Stimulated activated CD8-positive, alpha-beta memory T cell treated with anti-CD3 and anti-CD28 coated beads, Interleukin-4, amount 100 ng/mL, for 48 hours (primary cell): Measurements from ENCODE around the gene MAT1A.

Experiments used
- DNase-seq: peaks from one replicate; pipeline ENCODE4 v3.0.0-alpha.2; 2020

Gene MAT1A

DNA sequence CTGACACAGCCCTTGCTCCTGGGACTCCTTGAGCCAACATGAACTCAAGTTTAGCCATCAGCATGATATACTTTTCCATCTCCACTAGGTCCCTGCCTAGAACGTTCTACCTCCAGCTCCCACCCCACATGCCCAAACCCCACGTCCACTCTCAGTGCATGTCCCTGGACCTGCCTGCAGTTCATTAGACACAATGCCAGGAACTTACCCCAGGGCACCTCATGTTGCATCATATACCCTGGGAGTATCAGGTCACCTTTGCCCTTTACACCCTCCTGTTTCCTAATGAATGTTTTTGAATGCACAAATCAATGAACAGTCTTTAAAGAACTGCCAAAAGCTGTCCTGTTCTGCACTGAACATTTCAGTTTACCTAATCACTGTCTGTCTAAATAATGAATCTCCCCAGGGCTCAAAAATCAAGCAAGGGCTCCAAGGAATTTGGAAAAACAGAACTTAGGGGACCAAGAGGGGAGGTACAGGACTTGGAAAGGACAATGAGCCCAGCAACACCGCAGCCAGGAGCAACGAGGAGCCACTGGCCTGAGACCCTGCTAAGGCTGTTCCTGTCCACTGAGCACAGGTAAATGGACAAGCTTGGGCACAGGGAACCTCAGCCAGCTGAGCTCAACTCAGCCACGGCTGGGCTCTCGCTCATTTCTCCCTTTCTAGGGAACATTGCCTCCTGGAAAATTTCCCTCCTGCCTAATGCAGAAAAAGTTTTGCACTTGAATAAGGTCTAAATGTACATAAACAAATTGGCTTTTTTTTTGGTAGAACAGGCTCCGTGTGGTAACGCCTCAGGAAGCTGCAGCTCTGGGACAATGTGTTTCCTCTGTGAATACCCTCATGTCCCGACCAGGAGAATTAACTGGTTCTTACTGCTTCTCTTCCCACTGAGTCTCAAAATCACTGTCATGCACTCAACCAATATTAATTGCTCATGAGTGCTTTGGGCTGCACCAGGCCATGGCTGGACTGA lies 7.4 kb downstream of the MAT1A start:
- DNase-seq, result no peak

DNA sequence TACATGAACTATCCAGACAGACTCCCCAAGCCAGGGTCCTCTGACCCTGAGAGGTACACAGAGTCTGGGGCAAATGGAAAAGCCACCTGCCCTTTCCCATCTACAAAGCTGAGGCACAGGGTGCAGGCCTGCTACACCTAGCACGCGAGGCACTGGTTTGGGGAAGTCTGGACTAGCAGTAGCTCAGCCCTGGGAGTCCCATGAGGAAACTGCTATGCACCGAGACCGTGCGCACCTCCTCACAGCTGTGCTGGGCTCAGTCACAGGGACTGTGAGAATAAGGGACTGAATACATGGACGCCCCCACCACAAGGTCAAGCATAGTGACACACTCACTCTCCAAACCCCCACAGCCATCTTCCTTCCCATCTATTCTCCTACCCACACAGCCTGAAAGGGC lies 8.2 kb downstream of the MAT1A start:
- DNase-seq, result no peak

DNA sequence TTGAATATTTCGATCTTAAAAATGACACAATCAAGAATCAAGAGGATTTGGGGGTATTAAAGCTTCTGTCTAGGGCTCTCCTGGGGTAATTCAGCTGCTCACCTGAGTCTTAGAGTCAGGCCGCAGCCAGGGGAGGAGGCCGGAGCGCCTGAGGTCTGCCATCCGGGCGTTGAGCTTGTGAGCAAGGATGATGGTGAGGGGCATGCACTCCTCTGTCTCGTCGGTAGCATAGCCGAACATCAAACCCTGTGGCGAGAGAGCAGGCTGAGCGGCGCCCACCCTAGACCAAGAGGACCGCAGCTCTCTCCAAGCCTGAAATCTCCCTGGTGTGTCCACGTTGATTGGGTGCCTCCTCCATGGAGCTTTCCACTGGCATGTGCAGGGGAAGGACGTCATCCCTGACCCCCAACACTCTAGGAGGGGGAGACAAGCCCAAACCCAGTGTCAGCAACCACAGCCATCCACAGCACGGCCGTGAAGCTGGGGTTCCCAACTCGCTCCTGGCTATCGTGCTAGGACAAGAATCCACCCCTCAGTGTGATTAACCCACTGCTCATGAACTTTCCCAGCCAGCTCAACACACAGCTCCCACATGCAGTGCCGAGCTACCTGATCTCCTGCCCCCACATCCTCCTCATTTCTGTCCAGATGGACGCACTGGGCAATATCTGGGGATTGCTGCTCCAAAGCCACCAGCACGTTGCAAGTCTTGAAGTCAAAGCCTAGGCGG lies 9.2 kb downstream of the MAT1A start:
- DNase-seq, result no peak

DNA sequence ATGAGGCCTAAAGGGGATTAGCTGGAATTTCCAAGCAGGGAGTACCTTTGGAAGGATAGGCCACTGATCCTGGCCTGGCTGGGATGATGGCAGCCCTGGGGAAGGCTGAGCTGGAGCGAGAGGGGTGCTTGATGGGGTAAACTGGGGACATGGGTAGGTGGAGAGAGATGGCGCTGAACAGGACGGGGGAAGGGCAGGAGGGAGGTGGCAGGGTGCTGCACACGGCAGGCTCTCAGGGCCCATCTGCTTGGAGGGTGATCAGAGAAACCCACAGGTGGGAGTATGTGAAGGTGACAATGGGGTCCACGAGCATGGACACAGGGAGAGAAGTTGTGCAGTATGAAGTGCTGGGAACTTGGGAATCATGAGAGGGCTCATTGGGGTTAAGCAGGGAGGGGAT lies 10.3 kb downstream of the MAT1A start:
- no peak for DNase-seq

DNA sequence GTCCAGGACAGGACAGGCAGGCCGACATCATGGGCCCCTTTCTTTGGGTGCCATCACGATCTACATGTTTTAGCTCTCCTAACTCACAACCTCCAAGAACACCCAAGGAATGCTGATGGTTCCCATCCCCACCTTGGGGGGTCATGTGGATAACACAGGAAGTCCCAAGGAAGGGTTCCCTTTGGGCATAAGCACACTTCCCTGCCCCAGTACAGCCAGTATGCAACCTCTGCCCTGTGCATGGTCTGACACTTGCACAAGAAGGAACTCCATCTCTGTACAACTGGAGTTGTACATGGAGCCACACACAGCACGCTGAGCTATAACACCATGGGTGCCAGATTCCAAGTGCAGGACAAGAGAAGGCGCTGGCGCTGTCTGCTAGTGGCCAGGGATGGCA lies 11.0 kb downstream of the MAT1A start:
- no peak for DNase-seq

DNA sequence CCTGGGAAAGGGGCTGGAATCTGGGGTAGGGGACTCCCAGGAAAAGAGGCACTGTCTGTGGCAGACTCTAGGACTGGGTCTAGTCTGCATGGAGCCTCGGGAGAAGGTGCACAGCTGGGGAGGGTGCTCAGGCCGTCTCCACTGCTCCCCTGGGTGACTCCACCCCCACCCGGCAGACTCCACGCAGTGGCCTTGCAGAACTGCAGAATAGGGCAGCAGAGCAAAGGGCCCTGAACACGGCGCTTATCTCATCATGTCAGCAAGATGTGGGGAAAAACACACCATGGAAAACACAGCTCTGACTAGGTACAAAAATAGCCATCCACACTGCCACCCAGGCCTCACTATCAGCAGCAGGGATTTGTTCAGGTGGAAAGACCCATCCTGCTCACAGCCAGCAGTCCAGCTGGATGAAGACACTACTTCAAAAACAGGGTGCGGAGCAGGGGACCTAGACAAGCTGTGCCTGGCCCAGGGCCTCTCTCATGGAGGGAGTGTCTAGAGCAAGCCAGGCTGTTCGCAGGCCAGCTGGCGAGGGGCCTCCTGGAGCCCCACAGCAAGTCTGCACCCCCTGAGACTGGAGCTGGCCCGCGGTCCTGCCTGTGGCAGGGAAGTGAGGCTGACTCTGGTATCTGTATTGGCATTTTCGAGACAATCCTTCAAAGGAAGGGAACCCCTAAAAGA lies 11.7 kb downstream of the MAT1A start:
- DNase-seq, result no peak

DNA sequence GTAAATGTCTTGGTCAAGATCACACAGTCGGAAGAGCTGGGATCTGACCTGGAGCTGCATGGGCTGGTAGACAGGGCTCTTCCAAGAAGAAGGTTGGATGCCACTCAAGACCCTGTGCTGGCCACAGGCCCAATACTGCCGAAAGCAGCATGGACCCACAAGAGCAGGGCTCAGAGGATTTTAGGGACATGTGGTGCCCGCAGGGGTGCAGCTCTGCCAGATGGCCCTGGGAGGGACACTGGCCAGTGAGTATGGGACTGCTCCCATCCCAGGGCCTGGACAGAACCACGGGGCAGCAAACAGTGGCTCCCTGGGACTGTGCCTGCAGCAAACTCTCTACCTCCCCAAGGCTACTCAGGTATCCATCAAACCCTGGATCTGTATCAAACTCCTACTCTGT lies 12.4 kb downstream of the MAT1A start:
- no peak for DNase-seq

DNA sequence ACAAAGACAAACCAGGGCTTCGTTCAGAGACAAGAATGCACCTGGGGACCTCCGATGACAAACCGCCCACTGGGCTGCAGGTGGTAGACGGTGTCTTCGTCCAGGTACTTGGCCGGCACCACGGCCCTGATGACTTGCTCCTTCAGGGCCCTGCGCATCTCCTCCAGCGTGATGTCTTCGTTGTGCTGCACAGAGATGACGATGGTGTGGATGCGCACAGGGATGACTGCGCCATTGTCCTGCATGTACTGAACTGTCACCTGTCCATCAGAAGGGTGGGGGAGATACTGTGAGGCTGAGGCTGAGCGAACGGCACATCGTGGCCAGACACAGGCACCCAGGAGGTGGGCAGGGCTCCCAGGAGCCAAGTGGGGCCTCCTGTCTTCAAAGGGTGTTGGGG lies 13.1 kb downstream of the MAT1A start:
- no peak for DNase-seq

DNA sequence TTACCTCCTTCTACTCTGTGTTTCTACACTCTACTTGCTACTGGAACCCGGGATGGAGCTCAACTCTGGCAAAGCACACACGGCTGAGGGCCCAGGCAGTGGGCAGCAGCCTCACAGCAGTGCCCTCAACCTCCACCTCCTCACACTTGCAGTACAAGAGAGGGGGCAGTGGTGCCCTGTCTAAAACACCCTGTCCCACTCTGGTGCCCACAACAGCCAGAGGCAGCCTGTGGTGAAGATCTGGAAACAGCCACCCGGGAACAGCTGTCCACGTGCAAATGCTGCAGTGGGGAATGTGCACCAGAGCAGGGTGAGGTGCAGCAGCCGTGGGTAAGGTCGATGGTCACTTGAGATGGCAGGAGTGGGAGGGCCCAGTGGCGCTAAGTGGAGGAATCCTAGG lies 13.7 kb downstream of the MAT1A start:
- no peak for DNase-seq

DNA sequence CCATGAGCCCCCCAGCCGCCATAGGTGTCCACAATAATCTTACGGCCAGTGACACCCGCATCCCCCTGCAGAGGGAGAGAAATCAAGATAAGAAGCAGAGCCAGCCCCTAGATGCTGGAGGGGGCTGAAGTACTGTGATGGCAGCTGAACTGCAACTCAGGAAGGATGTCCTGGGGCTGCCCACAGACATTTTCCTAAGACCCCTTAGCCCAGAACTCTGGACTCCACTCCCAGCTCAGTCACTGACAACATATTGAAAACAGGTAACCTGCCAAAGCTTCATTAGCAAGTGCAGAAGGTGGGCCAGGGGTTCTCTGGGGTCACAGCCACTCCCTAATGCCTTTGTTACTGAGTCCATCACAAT lies 14.3 kb downstream of the MAT1A start:
- DNase-seq, result no peak

DNA sequence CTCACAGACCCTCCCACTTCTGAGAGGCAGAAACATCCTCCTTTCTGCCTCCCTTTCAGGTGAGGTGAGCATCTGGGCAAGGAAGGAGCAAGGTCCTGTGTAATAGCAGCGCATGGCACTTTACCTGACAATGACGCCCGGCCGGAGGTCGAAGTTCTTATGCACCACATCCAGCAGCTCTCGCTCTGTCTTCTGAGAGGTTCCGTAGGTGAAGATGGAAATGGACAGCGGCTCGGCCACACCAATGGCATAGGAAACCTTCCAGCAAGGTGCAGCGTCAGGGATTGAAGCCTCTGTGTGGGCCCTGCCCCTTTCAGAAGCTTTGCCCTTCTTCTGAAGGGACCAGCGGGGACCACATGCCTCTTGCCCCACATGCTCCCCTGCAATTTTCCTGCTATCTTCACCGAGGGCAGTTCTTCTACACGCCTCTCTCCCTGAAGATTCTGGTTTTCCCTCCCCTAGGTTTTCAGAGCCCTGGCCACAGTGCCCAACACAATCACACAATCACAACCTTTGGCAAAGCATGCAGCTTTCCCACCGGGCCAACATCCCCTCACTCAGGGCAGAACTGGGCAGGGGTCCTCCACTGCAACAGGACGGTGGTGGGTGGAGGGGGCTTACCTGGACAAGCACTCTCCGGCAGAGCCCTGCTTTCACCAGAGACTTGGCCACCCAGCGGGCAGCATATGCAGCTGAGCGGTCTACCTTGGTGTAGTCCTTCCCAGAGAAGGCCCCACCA lies 14.9 kb downstream of the MAT1A start:
- no peak for DNase-seq

DNA sequence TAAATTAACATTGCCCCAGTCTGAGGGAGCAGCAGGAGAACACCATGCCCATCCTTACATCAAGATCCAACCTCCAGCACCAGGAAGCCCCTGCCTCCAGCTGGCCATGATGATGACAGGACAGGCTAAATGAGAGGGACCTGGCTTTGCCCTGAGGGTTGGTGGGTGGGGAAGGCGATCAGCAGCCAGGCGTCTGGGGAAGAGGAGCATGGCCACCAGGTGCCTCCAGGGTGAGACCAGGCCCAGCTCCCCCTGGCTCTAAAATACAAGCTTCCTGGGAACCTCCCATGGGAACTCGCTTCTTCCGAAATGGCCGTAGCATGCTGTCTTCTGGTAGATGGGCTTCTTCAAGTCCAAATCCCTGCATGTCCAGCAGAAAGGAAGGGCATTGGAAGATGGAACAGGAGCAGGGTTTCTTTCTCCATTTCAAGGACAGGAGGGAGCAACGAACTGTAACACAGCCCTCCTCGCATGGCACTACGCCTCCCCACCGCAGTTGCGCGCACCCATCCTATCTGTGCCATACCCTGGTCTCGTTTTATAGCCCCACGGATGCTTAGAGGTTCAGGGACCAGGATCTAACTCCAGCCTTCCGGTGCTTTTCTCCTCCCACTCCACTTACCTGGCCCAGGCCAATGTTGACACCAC lies 15.8 kb downstream of the MAT1A start:
- no peak for DNase-seq

DNA sequence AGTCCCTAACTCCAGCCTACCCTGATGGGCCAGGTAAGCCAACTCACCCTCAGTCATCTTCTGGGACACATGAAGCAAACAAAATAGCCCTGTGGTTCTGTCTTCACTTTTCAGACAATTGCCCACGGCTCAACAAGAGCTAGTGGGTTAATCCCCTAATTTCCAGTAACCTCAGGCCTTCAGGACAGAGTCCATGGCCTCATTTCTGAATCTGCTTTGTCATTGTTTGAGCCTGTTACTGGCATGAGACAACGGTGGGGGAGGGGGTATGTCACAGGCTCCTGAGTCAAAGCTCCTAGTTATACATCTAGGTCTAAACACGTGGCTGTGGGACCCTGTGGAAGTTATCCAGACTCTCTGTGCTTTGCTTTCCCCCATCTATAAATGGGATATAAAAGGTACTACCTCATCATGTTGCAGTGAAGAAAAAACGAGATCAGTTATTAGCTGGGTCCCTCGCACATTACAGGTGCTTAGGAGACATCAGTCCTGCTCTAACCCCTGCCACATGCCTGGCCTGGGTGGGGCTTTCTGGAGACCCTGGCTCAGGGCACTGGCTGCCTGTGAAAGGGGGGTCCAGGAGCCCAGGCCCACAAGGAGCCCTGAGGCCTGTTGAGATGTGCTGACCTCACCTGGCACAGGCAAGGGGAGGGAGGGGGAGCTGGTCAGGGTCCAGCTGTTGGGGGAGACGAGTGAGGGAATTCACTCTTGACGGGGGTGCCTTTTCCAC lies 16.5 kb downstream of the MAT1A start:
- no peak for DNase-seq

DNA sequence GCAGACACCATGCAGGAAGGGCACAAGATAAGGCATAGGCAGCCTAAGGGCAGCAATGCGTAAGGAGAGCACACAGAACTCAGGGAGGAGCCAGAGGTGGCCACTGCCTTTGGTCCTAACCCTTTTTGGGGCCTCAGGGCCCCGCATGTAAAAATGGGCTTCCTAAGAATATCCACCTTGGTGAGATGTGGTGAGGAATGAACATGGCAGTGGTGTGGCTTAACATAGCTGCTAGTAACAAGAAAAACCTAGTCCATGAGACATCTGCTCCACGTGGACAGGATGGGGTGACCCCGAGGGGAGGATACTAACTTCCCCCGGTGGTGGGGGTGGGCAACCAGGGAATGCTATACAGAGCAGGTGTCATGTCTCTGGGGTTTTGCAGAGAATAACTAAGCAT lies 18.0 kb downstream of the MAT1A start:
- DNase-seq, result no peak

DNA sequence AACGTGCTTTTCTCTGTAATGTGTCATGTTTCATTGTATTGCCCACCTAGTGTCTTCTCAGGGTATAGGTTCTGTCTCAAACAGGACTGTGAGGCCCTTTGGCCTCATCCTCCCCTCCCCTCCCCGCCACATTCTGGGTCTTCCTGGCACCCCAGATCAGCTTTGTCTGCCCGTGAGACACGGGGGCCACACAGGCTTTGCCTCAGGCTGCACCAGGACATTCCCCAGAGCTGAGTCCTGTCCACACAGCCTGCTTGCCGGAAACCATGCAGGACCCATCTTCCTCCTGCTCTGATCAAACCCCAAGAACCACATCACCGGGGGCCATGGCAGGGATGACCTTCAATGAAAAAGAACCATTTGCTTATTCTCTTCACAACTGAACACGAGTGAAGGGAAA lies 18.6 kb downstream of the MAT1A start:
- DNase-seq, result no peak

DNA sequence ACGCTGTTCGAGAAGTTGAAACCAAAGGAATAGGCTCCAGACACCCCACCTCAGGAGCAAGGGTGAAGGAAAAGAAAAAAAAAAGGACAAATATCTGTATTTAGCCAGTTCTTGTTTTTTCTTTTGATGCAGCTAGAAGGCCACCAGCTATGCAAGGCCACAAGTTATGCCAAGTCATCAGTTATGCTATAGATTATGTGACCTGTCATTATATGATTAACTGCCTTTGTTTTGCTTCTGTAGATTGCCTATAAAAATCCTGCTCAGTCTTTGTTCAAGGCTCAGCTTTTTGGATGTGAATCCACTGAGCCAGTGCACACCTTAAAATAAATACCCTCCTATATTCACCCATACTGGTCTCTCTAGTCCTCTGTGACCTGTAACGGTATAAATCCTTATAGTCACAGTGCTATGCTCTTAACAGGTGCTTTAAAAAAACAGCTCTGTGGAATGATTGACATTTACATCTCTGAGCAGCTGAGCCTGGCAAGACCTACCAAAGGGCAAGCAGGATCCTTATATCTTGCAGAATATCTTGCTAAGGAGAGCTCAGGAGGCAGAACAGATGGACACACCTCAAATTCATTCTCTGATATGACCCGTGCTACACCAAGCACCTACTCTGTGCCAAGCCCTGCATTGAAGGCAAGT lies 20.4 kb downstream of the MAT1A start:
- no peak for DNase-seq

DNA sequence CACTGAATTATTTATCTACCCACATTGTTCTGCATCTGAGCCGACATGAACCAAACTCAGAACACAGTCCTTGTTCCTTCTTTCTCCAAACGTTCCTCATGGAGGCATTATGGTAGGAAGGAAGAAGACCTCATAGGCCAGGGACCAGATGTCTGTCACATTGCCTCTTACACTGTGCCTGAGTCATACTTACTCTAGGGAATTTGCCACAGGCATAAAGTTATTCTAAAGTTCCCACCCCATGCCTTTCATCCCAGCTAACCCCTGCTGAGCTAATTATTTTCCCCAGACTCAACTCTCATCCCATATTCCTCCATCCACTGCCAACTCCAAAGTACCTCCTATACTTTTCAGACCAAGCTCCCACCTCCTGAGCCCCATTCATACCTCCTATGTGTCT lies 21.2 kb downstream of the MAT1A start:
- DNase-seq, result no peak

DNA sequence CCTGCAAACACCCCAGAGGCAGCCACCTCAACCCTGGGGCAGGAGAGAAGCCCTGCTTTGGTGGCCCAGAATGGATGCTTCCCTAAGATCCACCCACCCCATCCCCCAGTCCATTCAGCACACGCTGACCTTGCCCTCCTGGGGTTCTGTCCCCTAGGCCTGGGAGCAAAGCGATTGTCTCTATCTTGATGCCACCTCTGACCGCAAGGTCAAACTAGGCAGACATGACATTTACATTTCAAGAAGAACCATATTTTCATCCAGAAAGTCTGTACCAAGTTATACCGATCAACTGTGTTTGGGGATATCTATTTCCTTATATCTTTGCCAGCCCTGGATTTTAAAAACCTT lies 23.0 kb downstream of the MAT1A start:
- no peak for DNase-seq

DNA sequence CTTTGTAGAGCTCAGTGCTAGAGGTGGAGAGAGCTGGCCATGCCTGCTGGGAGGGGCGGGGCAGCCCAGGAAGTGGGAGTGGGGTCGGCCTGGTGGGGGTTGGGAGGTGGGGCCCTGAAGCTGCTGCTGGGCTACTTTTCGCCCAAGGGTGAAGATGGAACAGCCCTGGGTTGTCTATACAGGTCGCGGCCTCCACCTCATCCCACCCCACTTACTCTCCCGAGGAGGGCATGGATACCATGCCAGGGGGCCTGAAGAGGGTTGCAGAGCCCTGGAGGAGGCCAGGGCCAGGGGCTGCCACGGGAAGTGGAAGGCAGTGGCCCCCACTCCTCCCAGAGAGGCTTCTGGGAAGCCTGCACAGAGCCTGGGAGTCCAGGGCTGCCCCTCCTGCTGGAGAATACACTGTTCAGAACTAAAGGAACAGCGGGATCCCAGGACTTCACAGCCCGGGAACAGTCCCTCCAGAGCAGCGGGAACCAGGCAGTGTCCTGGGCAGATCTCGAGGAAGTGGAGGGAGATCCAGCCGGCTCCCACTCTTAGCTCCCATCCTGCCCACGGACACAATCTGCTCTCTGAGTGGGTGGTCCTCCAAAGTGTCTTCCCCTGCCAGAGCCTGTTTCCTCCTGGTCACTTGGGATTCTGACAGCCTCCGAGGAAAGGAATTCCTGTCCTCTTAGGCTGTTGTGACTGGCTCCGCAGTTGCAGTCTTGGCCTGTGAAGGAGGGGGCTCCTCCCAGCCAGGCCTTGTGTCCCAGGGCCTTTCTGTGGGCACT lies 23.5 kb downstream of the MAT1A start:
- DNase-seq, result no peak
